GM18867 (cell line): ENCODE results near the gene ITGB6.
"Not testable (repeated sequence)": the region's sequence is repeated elsewhere in the genome, so short reads cannot be mapped to it uniquely, and the experiment has no call there.

Experiments
- ATAC-seq: cut with Tn5 transposase; IDR thresholded peaks from one replicate; pipeline ENCODE4 v1.9.1; 2021; ENCODE audit warnings: mild to moderate bottlenecking, moderate library complexity; ENCODE audit not compliant: unreplicated experiment

Gene ITGB6

GRCh38 chr2:160194351-160194750 is 5.7 kb downstream of the ITGB6 start:
- ATAC-seq: no peak

GRCh38 chr2:160181146-160181836 is 18.8 kb downstream of the ITGB6 start:
- not testable (repeated sequence) for ATAC-seq

DNA sequence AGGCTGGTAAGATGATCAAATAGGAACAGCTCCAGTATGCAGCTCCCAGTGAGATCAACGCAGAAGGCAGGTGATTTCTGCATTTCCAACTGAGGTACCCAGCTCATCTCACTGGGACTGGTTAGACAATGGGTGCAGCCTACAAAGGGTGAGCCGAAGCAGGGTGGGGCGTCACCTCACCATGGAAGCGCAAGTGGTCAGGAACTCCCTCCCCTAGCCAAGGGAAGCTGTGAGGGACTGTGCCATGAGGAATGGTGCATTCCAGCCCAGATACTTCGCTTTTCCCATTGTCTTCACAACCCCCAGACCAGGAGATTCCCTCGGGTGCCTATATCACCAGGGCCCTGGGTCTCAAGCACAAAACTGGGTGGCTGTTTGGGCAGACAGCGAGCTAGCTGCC is 19.4 kb downstream of the ITGB6 start:
- ATAC-seq: not testable (repeated sequence)

DNA sequence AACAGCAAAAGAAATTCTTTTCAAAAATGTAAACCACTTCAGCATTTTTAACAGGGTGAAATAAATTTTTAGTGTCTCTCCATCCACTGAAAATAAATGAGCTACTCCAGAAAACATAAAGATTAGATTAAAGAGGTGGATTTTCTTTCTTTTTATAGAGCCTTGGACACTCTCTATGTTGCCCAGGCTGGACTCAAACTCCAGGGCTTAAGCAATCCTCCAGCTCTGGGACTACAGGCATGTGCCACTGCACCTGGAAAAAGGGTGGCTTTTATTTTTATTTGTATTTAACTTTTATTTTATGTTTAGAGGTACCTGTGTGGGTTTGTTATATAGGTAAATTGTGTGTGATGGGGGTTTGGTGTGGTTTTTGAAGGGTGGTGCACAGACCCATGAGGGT is 19.9 kb downstream of the ITGB6 start:
- no peak for ATAC-seq

- no peak for ATAC-seq
Measured at GRCh38 chr2:160175169-160176134, 24.6 kb downstream of the ITGB6 start.

DNA sequence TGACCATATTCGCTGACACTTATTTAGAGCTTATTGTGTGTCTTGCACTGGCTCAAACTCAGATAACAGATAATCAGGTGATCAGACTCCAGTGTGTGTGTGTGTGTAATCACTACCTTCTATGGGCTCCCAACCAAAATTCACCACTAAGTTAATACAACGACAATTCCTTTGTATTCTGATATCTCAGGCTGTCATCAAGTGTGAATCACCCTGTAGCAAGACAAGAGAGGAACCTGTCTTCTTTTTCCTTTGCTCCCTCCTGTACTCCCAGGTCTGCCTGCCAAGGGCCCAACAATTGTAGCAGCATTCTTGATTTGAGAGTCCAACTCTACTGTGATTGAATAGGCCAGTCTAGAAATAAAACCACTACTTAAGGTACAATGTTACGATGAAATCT is 25.8 kb downstream of the ITGB6 start:
- no peak for ATAC-seq

GRCh38 chr2:160169988-160170387 is 30.1 kb downstream of the ITGB6 start:
- no peak for ATAC-seq

DNA sequence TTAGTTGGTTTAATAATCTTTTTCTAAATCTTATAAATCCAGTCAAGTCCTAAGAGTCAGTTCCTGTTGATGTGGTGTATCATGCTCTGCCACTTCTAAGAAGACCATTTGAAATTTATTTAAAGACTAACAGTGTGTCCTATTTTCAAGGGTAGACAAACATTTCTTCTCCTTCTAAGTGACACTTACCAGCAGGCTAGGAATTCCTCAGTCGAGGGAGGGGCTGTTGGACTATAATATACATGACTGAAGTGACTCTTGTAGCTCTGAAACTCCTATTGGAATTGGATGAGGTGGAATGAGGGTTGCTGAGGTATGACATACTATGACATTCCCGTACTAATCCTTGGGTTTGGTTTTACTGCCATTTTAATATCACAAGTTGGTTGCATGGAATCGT is 30.6 kb downstream of the ITGB6 start:
- ATAC-seq: no peak

DNA sequence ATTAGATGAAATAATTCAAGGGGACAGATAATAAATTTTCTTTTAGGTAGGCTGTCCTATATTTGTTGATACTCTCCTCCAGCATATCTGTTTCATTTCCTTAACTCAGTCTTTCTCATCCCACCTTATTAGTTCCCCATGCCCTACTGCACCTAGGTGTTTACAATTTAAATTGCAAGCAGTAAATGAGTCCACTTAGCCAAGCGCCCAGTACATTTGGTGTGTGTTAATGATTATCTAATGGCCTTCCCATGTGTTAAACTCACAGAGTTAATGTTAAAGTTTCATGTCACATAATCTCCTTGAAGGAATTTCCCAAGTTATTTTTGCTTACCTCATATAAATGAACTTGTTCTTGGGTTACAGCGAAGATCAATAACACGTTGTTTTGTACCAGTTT is 31.2 kb downstream of the ITGB6 start:
- ATAC-seq: no peak

GRCh38 chr2:160167089-160167740 is 32.9 kb downstream of the ITGB6 start:
- no peak for ATAC-seq

DNA sequence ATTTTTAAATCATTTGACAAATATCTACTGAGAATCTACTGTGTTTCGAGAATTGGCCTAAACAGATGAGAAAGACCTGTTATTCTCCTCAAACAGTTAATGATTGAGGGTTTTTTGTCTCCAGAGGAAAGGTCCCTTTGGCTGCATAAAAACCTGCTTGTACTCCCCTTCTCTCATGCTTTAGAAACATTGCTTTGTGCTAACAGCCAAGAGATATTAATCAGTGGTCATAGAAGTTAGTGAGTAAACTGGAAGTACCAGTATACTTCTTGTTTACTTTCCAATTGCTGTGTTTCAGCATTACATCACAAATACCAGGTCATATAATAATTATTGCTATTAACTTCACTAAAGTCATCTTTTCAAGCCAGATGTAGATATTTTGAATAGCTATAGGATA is 34.1 kb downstream of the ITGB6 start:
- ATAC-seq: no peak

GRCh38 chr2:160165081-160165480 is 35.0 kb downstream of the ITGB6 start:
- no peak for ATAC-seq

- ATAC-seq: no peak
Measured at GRCh38 chr2:160157861-160158829, 41.9 kb downstream of the ITGB6 start.

DNA sequence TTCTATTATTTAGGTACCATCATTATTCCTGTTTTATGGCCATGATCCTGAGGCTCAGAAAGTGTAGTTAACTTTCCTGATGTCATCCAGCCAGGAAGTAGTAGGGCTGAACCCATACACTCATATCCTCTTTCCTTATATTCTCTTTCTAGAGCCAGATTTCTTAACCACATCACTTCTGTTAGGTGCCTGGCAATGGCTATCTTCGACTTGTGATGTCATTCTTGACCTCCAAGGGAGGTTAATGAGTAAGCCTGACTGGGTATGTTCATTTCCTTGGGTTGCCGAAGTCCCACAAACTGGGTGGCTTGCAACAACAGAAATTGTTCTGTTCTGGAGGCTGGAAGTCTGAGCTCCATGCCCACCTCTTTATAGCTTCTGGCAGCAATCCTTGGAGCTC is 43.4 kb downstream of the ITGB6 start:
- no peak for ATAC-seq

DNA sequence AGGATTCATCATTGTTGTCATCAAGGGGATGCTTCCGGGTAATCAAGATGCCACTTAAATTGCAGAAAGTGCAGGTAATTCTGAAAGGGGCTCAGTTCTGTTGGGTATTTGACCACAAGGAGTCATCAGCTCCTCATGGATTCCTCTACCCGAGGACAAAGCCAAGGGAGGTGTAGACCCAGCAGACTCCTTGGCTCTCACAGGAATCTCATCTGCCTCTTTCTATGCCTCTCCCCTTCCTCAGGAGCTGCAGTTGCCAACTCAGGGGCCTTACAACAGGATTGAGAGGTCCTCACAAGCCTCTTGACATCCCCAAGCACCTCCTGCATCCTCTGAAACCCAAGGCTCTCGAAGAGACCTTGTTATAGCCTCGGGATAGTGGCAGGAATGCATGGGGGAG is 44.0 kb downstream of the ITGB6 start:
- no peak for ATAC-seq

- not testable (repeated sequence) for ATAC-seq
Measured at GRCh38 chr2:160148419-160148818, 51.7 kb downstream of the ITGB6 start.

- no peak for ATAC-seq
Measured at GRCh38 chr2:160145471-160145870, 54.6 kb downstream of the ITGB6 start.

- no peak for ATAC-seq
Measured at GRCh38 chr2:160144280-160144990, 55.6 kb downstream of the ITGB6 start.

GRCh38 chr2:160142472-160142871 is 57.6 kb downstream of the ITGB6 start:
- no peak for ATAC-seq

DNA sequence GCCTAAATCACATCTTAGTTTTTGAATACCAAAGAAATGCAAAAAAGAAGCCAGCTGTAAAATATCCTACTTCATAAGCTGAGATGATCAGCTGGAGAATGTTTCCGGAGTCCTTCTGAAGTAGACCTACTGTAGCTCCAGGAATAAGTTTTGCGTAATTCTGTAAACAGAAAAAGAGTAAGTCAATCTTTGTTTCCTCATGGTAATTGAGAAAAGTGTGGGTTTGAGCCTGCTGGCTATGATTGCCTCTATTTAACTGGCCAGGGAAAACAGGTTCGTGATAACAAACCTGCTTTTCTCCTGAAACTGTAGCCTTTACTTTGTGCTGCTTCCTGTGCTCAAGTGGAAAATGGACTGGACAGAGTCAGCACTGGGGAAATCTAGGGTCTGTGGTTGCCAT is 58.2 kb downstream of the ITGB6 start:
- no peak for ATAC-seq
